UCSD-AML1 (cell line): ENCODE measurements around the gene CLCF1.

ENCODE experiments used
- DNase-seq: peaks from one replicate; lab custom pipeline; 2025; ENCODE audit not compliant: unreplicated experiment; lab: John Stamatoyannopoulos, UW

CLCF1 gene

GRCh38 chr11:67372993-67373647 lies at the start of gene CLCF1:
Gene CLCF1, minus strand, starts transcription at chr11:67373598. Its CDS starts 59 bp downstream, at chr11:67373539.
- peak; percentile 47 for DNase-seq

GRCh38 chr11:67422891-67423290 lies 49.5 kb upstream of the CLCF1 start:
- no peak for DNase-seq

- no peak for DNase-seq
These were observed 48.1 kb upstream of the CLCF1 start for GRCh38 chr11:67421430-67422031.

GRCh38 chr11:67420646-67421429 lies 47.4 kb upstream of the CLCF1 start:
- DNase-seq: peak; percentile 95

GRCh38 chr11:67420147-67420645 lies 46.8 kb upstream of the CLCF1 start:
- no peak for DNase-seq

GRCh38 chr11:67419325-67420049 lies 46.1 kb upstream of the CLCF1 start:
- no peak for DNase-seq

GRCh38 chr11:67418476-67419281 lies 45.3 kb upstream of the CLCF1 start:
- DNase-seq: no peak

- no peak for DNase-seq
These were observed 44.0 kb upstream of the CLCF1 start for GRCh38 chr11:67417425-67417824.

- peak; percentile 32 for DNase-seq
These were observed 43.3 kb upstream of the CLCF1 start for GRCh38 chr11:67416416-67417335.

GRCh38 chr11:67415501-67416304 lies 42.3 kb upstream of the CLCF1 start, which contains the start of gene CARNS1:
Gene CARNS1, plus strand, starts transcription at chr11:67415678. Its CDS starts 522 bp downstream, at chr11:67416200.
- DNase-seq: no peak

GRCh38 chr11:67413266-67413849 lies 40.0 kb upstream of the CLCF1 start:
- no peak for DNase-seq

GRCh38 chr11:67412495-67413179 lies 39.2 kb upstream of the CLCF1 start:
- no peak for DNase-seq

- no peak for DNase-seq
These were observed 38.4 kb upstream of the CLCF1 start for GRCh38 chr11:67411785-67412152.

GRCh38 chr11:67410984-67411784 lies 37.8 kb upstream of the CLCF1 start:
- no peak for DNase-seq

- DNase-seq: no peak
These were observed 37.0 kb upstream of the CLCF1 start for GRCh38 chr11:67410369-67410831.

GRCh38 chr11:67409781-67410368 lies 36.5 kb upstream of the CLCF1 start:
- DNase-seq: no peak
